Measurements from ENCODE around the gene IGLON5.

DNA sequence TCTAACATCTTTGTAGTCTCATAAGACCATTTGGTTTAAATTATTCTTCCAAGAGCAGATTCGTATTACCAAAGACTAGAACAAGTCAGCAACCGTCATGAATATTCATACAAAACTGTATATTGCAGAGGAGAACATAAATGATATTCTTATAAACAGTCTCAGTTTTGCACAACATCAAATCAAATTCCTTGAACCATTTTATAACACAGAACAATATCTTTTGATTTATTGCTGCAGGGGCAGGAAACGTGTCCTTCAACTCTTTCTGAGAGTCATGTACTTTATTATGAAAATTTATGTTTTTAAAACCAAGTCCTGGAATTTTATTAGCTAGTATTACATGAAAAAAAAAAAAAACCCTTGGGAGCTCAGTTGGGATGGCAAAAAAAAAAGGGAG lies 34.3 kb upstream of the IGLON5 start:
- TF ChIP-seq CTCF (IDR thresholded peaks at IDR 0.05) (no peak), POLR2A (IDR thresholded peaks at IDR 0.05) (no peak)
